IMR-90 (cell line): ENCODE results near the gene ADAMTS3.

Source experiments
- CEBPB ChIP-seq: IDR thresholded peaks from 2 replicates; pipeline ENCODE4 v1.6.1; 2012; ENCODE audit warnings: low read depth, low read length, improper control_type of control experiment
- CTCF ChIP-seq: conservative IDR thresholded peaks from 2 replicates; pipeline ENCODE4 v1.5.1; 2012; ENCODE audit warnings: mild to moderate bottlenecking, low read depth, low read length, improper control_type of control experiment
- MAFK ChIP-seq: IDR thresholded peaks from 2 replicates; pipeline ENCODE4 v1.6.1; 2012; ENCODE audit warnings: low read depth, low read length, improper control_type of control experiment
- POLR2A ChIP-seq: IDR thresholded peaks from 2 replicates; pipeline ENCODE4 v1.6.1; 2012; ENCODE audit warnings: mild to moderate bottlenecking, low read depth, low read length
- RAD21 ChIP-seq: IDR thresholded peaks from 2 replicates; pipeline ENCODE4 v1.6.1; 2012; ENCODE audit warnings: low read length, improper control_type of control experiment
- RCOR1 ChIP-seq: IDR thresholded peaks from 2 replicates; pipeline ENCODE4 v1.6.1; 2012; ENCODE audit warnings: mild to moderate bottlenecking, low read length, improper control_type of control experiment; ENCODE audit not compliant: insufficient replicate concordance
- RFX5 ChIP-seq: IDR thresholded peaks from 2 replicates; pipeline ENCODE4 v1.8.0; 2012; ENCODE audit warnings: low read depth, mild to moderate bottlenecking, low read length, moderate library complexity

- TF ChIP-seq MAFK (no peak), POLR2A (no peak), RCOR1 (no peak), CTCF (no peak), RFX5 (no peak), RAD21 (no peak), CEBPB (no peak)
Measured at GRCh38 chr4:72577211-72577610, 8.2 kb upstream of the ADAMTS3 start.
